SK-N-SH treated with all-trans-retinoic acid at 6 μM for 48 hours (cell line): ENCODE data around the gene TMEM141.

ENCODE experiments used
- ATAC-seq: fragments of 200-7000 bp; cut with Tn5 transposase; 3 replicates; pipeline ENCODE4 v1.9.1; 2020; ENCODE audit warnings: mild to moderate bottlenecking, moderate library complexity
- ARNTL ChIP-seq: fragments of 450-650 bp; formaldehyde crosslinking; IDR thresholded peaks from 2 replicates; pipeline ENCODE4 v1.5.0; 2020; ENCODE audit warnings: low read depth, mild to moderate bottlenecking, moderate library complexity, borderline replicate concordance
- BACH2 ChIP-seq: fragments of 250-450 bp; sonication (Bioruptor Pico); IDR thresholded peaks from 2 replicates; pipeline ENCODE4 v1.9.0; 2021; ENCODE audit warnings: mild to moderate bottlenecking, borderline replicate concordance
- CSDC2 ChIP-seq: fragments of 250-450 bp; sonication (Bioruptor Pico); IDR thresholded peaks from 2 replicates; pipeline ENCODE4 v1.5.0; 2020; ENCODE audit warnings: mild to moderate bottlenecking, moderate library complexity
- ESRRG ChIP-seq: fragments of 250-450 bp; sonication (Bioruptor Pico); IDR thresholded peaks from 2 replicates; pipeline ENCODE4 v1.6.1; 2021; ENCODE audit warnings: mild to moderate bottlenecking
- GLIS3 ChIP-seq: fragments of 250-450 bp; sonication (Bioruptor Pico); IDR thresholded peaks from 2 replicates; pipeline ENCODE4 v1.5.0; 2020; ENCODE audit warnings: mild to moderate bottlenecking, moderate library complexity
- OSR1 ChIP-seq: fragments of 250-450 bp; sonication (Bioruptor Pico); IDR thresholded peaks from 2 replicates; pipeline ENCODE4 v1.8.0; 2022; ENCODE audit warnings: moderate library complexity, mild to moderate bottlenecking, inconsistent platforms
- PATZ1 ChIP-seq: fragments of 250-450 bp; sonication (Bioruptor Pico); IDR thresholded peaks from 2 replicates; pipeline ENCODE4 v1.8.0; 2020; ENCODE audit warnings: mild to moderate bottlenecking, moderate library complexity, borderline replicate concordance
- POU6F1 ChIP-seq: fragments of 250-450 bp; sonication (Bioruptor Pico); IDR thresholded peaks from 2 replicates; pipeline ENCODE4 v1.8.0; 2021; ENCODE audit warnings: low read depth, mild to moderate bottlenecking, moderate library complexity, borderline replicate concordance
- SNAI2 ChIP-seq: fragments of 250-450 bp; sonication (Bioruptor Pico); IDR thresholded peaks from 2 replicates; pipeline ENCODE4 v1.5.0; 2020; ENCODE audit warnings: mild to moderate bottlenecking, moderate library complexity
- TSHZ2 ChIP-seq: fragments of 250-450 bp; sonication (Bioruptor Pico); IDR thresholded peaks from 2 replicates; pipeline ENCODE4 v1.5.0; 2020; ENCODE audit warnings: mild to moderate bottlenecking, moderate library complexity
- ZC3H10 ChIP-seq: fragments of 250-450 bp; sonication (Bioruptor Pico); IDR thresholded peaks from 2 replicates; pipeline ENCODE4 v1.5.1; 2021; ENCODE audit warnings: mild to moderate bottlenecking, moderate library complexity
- ZFP3 ChIP-seq: fragments of 250-450 bp; sonication (Bioruptor Pico); IDR thresholded peaks from 2 replicates; pipeline ENCODE4 v1.5.0; 2020; ENCODE audit warnings: mild to moderate bottlenecking, moderate library complexity
- ZFP30 ChIP-seq: fragments of 450-650 bp; formaldehyde crosslinking; IDR thresholded peaks from 2 replicates; pipeline ENCODE4 v1.5.0; 2022; ENCODE audit warnings: mild to moderate bottlenecking, moderate library complexity
- ZNF8 ChIP-seq: fragments of 450-650 bp; formaldehyde crosslinking; IDR thresholded peaks from 2 replicates; pipeline ENCODE4 v1.5.0; 2020; ENCODE audit warnings: mild to moderate bottlenecking, moderate library complexity

TMEM141 gene

GRCh38 chr9:136808806-136809158 is 17.6 kb downstream of the TMEM141 start (continued):
- no peak for TF ChIP-seq TSHZ2 (CRISPR knock-in tag)

GRCh38 chr9:136814725-136815421 is 23.7 kb downstream of the TMEM141 start:
- TF ChIP-seq BACH2 (CRISPR knock-in tag): no peak
- no peak for TF ChIP-seq ARNTL (CRISPR knock-in tag)
- TF ChIP-seq CSDC2 (CRISPR knock-in tag): no peak
- TF ChIP-seq SNAI2: no peak
- no peak for TF ChIP-seq ZFP30
- TF ChIP-seq ESRRG (CRISPR knock-in tag): no peak
- TF ChIP-seq ZFP3 (CRISPR knock-in tag): no peak
- no peak for TF ChIP-seq POU6F1 (CRISPR knock-in tag)
- TF ChIP-seq ZC3H10 (CRISPR knock-in tag): no peak
- TF ChIP-seq GLIS3 (CRISPR knock-in tag): no peak
- TF ChIP-seq, all 23 proteins: peak for 0
- no peak for ATAC-seq

- TF ChIP-seq PATZ1 (no peak), ESRRG (CRISPR knock-in tag) (no peak), SNAI2 (no peak), CSDC2 (CRISPR knock-in tag) (no peak)
- no peak for ATAC-seq
Observed at GRCh38 chr9:136815422-136815782, 24.3 kb downstream of the TMEM141 start.

- TF ChIP-seq TSHZ2 (CRISPR knock-in tag) (no peak), ZNF8 (CRISPR knock-in tag) (no peak), OSR1 (no peak), POU6F1 (CRISPR knock-in tag) (no peak)
Observed at GRCh38 chr9:136820971-136821825, 30.1 kb downstream of the TMEM141 start.

More at GRCh38 chr9:136820971-136821825, 30.1 kb downstream of the TMEM141 start:
- ATAC-seq: no peak
